ENCODE measurements around the gene RUNX1.

DNA sequence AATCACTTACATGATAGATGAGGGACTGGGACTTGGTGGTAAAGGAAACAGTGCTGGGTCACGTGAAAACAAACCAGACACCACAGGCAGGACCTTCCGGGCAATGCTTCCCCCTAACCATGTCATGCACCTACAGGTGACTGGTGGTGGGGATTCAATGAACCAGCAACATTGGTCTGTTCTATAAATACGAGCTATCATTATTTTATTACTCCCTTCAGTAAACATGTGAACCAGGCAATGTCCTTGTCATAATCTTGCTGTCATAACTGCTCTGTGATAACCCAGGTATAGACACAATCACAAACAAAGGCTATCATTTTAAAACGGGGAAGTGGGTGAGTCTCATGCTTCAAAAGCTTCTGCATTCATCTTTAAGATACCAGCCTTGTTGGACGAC lies 226.9 kb downstream of the RUNX1 start:
- TF ChIP-seq NFIC (IDR thresholded peaks at IDR 0.05; ENCODE audit: borderline replicate concordance) = no peak
- no peak for TF ChIP-seq MXI1 (IDR thresholded peaks at IDR 0.05; ENCODE audit: low read depth, low read length)
- TF ChIP-seq, protein P1, sequence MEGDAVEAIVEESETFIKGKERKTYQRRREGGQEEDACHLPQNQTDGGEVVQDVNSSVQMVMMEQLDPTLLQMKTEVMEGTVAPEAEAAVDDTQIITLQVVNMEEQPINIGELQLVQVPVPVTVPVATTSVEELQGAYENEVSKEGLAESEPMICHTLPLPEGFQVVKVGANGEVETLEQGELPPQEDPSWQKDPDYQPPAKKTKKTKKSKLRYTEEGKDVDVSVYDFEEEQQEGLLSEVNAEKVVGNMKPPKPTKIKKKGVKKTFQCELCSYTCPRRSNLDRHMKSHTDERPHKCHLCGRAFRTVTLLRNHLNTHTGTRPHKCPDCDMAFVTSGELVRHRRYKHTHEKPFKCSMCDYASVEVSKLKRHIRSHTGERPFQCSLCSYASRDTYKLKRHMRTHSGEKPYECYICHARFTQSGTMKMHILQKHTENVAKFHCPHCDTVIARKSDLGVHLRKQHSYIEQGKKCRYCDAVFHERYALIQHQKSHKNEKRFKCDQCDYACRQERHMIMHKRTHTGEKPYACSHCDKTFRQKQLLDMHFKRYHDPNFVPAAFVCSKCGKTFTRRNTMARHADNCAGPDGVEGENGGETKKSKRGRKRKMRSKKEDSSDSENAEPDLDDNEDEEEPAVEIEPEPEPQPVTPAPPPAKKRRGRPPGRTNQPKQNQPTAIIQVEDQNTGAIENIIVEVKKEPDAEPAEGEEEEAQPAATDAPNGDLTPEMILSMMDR (IDR thresholded peaks at IDR 0.05) = no peak
- no peak for TF ChIP-seq MAX (IDR thresholded peaks at IDR 0.05; ENCODE audit: low read depth)
- no peak for TF ChIP-seq FOXM1 (IDR thresholded peaks at IDR 0.05; ENCODE audit: low read depth)
- no peak for TF ChIP-seq YY1 (IDR thresholded peaks at IDR 0.05; ENCODE audit: low read depth)
- no peak for TF ChIP-seq RFX5 (IDR thresholded peaks at IDR 0.05; ENCODE audit: low read length)
- TF ChIP-seq, protein P2, sequence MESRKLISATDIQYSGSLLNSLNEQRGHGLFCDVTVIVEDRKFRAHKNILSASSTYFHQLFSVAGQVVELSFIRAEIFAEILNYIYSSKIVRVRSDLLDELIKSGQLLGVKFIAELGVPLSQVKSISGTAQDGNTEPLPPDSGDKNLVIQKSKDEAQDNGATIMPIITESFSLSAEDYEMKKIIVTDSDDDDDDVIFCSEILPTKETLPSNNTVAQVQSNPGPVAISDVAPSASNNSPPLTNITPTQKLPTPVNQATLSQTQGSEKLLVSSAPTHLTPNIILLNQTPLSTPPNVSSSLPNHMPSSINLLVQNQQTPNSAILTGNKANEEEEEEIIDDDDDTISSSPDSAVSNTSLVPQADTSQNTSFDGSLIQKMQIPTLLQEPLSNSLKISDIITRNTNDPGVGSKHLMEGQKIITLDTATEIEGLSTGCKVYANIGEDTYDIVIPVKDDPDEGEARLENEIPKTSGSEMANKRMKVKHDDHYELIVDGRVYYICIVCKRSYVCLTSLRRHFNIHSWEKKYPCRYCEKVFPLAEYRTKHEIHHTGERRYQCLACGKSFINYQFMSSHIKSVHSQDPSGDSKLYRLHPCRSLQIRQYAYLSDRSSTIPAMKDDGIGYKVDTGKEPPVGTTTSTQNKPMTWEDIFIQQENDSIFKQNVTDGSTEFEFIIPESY (IDR thresholded peaks at IDR 0.05; ENCODE audit: borderline replicate concordance, low read depth) = no peak
- no peak for TF ChIP-seq POLR2AphosphoS5 (IDR thresholded peaks at IDR 0.05; ENCODE audit: low read depth, low read length)
- TF ChIP-seq, protein P3, sequence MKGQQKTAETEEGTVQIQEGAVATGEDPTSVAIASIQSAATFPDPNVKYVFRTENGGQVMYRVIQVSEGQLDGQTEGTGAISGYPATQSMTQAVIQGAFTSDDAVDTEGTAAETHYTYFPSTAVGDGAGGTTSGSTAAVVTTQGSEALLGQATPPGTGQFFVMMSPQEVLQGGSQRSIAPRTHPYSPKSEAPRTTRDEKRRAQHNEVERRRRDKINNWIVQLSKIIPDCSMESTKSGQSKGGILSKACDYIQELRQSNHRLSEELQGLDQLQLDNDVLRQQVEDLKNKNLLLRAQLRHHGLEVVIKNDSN (IDR thresholded peaks at IDR 0.05; ENCODE audit: borderline replicate concordance, low read depth) = no peak
- no peak for TF ChIP-seq JUND (IDR thresholded peaks at IDR 0.05)
- no peak for TF ChIP-seq SMC3 (IDR thresholded peaks at IDR 0.05; ENCODE audit: low read depth, low read length)
- TF ChIP-seq EZH2phosphoT487 (IDR thresholded peaks at IDR 0.05; ENCODE audit: borderline replicate concordance, low read depth) = no peak
